ENCODE data around the gene PAN3. TPM values are rescaled to one million over a fixed set of nuclear protein-coding genes. Genes with fewer than 3 reads are reported as not detected.

The PAN3 gene
- polyA plus RNA-seq, 1 experiment: 10.7 TPM

DNA sequence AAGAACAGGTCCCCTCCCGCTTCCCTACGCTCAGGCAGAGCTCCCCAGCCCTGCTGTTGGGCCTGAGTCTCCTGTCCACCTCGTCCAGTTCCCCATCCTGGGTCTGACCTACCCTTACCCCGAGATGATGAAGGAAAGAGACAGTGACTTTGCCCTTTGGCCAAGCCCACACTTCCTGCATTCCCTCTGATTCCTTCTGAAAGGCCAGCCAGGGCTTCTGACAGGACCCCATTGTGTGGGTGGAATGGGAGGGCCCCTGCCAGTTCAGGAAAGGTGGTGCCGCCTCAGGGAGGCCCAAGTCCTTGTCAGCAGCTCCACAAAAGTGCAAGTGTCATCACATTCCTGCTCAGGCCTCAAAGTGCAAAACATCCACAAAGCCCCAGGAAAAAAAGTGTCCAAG is 177.8 kb downstream of the PAN3 start:
- TF ChIP-seq, protein P1, sequence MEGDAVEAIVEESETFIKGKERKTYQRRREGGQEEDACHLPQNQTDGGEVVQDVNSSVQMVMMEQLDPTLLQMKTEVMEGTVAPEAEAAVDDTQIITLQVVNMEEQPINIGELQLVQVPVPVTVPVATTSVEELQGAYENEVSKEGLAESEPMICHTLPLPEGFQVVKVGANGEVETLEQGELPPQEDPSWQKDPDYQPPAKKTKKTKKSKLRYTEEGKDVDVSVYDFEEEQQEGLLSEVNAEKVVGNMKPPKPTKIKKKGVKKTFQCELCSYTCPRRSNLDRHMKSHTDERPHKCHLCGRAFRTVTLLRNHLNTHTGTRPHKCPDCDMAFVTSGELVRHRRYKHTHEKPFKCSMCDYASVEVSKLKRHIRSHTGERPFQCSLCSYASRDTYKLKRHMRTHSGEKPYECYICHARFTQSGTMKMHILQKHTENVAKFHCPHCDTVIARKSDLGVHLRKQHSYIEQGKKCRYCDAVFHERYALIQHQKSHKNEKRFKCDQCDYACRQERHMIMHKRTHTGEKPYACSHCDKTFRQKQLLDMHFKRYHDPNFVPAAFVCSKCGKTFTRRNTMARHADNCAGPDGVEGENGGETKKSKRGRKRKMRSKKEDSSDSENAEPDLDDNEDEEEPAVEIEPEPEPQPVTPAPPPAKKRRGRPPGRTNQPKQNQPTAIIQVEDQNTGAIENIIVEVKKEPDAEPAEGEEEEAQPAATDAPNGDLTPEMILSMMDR (IDR thresholded peaks at IDR 0.05; ENCODE audit: insufficient read depth, low read depth, low read length): no peak
- Histone ChIP-seq H3K27me3 (ENCODE audit: control insufficient read depth, insufficient read depth, low read length) (no peaks in the 10 kb centered on the region), H3K4me3 (ENCODE audit: low read depth, low read length) (no peak overlapping the region), H3K36me3 (ENCODE audit: control insufficient read depth, insufficient read depth, low read length) (peaks cover 3% of the 10 kb centered on the region)
- ChIA-PET CTCF (interaction anchor here (0.7 to 1.7 kb wide), 2 partner anchors 10 to 340 kb away, joined by 3 to 4 read pairs; no protein-coding TSS in a partner anchor), POLR2A (no interaction called here)
- DNase-seq (ENCODE audit: low read depth): no peak

DNA sequence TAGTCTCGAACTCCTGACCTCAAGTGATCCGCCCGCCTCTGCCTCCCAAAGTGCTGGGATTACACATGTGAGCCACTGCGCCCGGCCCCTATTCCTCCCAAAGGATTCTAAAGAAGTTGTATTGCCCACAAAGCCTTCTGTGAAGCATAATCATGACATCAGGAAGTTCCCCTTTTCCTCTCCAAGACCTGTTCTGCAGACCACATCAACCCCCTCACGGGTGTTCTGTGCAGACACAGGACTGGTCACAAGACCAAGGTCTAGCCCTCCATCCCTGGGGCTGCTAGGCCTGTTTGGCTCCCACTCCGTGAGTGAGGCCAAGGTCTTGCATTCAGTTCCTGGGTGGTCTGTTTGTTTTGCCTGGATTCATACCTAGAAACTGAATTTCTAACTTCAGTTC is 178.5 kb downstream of the PAN3 start:
- peaks cover 3% of the 10 kb centered on the region for H3K36me3 ChIP-seq (ENCODE audit: control insufficient read depth, insufficient read depth, low read length)
- ChIA-PET CTCF (interaction anchor here (1.7 kb wide), 1 partner anchor 340 kb away, joined by 4 read pairs; no protein-coding TSS in a partner anchor), POLR2A (no interaction called here)
- no peak for DNase-seq (ENCODE audit: low read depth)
- TF ChIP-seq, protein P1 (IDR thresholded peaks at IDR 0.05; ENCODE audit: insufficient read depth, low read depth, low read length): no peak
- H3K27me3 ChIP-seq (ENCODE audit: control insufficient read depth, insufficient read depth, low read length): no peaks in the 10 kb centered on the region
- no peak overlapping the region for H3K4me3 ChIP-seq (ENCODE audit: low read depth, low read length)

DNA sequence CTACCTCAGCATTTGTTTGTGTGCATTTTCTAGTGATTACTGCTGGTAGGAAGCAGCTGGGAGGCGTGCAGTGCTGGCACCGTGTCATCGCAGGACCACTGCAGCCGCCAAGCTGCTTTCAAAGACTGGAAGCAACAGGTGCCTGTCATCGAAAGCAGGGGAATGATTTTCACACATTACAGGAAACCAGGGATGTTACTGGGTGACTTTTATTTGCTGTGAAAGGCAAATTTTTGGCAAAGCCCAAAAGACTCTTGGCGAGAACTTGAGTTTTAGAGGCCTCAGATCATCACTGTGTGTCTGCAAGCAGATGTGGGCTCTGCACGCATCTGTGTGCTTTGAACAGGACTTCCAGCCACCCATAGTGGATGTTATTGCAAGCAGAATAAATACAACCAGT is 180.2 kb downstream of the PAN3 start:
- no peak for DNase-seq (ENCODE audit: low read depth)
- TF ChIP-seq, protein P1 (IDR thresholded peaks at IDR 0.05; ENCODE audit: insufficient read depth, low read depth, low read length): no peak
- Histone ChIP-seq H3K27me3 (ENCODE audit: control insufficient read depth, insufficient read depth, low read length) (no peaks in the 10 kb centered on the region), H3K36me3 (ENCODE audit: control insufficient read depth, insufficient read depth, low read length) (peaks cover 2% of the 10 kb centered on the region; the same call in 1 of the 2 replicates), H3K4me3 (ENCODE audit: low read depth, low read length) (no peak overlapping the region)
- CTCF ChIA-PET: no interaction called here
- POLR2A ChIA-PET: no interaction called here

DNA sequence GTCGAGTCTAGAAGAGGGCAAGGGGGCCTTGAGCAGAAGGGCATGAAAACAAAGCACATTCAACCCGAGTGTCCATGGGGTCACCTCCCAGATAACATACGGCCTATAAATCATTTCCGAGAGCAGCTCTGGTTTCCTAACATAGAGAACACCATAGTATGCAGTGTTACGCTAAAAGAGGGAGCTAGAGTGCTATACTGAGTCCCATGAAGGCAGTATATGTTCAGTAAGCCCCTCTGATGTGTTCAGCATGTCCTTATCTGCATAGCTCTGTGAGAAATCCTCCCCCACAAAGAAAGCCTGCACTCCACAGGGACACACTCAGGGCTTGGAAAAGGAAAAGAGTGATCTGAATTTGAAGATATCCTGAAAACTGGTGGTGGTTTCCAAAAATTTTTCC is 181.2 kb downstream of the PAN3 start:
- no peaks in the 10 kb centered on the region for H3K27me3 ChIP-seq (ENCODE audit: control insufficient read depth, insufficient read depth, low read length)
- ChIA-PET CTCF (no interaction called here), POLR2A (no interaction called here)
- TF ChIP-seq, protein P1 (IDR thresholded peaks at IDR 0.05; ENCODE audit: insufficient read depth, low read depth, low read length): no peak
- H3K36me3 ChIP-seq (ENCODE audit: control insufficient read depth, insufficient read depth, low read length): peaks cover 2% of the 10 kb centered on the region; the same call in 1 of the 2 replicates
- H3K4me3 ChIP-seq (ENCODE audit: low read depth, low read length): no peak overlapping the region
- no peak for DNase-seq (ENCODE audit: low read depth)

DNA sequence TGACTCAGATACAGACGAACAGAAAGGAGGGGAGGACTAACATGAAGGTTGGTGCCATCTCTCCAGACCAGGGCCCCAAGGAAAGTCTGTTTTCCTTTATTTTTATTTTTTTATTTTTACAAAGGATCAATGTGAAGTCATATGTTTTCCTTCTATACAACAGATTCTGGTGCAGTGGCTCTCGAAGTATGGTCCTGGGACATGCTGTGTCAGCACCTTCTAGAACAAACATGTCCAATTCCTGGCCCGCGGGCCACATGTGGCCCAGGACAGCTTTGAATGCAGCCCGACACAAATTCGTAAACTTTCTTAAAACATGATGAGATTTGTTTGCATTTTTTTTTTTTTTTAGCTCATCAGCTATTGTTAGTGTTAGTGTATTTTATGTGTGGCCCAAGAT is 181.9 kb downstream of the PAN3 start:
- ChIA-PET POLR2A (no interaction called here), CTCF (interaction anchor here (1.0 kb wide), 1 partner anchor 94 kb away, joined by 3 read pairs; no protein-coding TSS in a partner anchor)
- no peaks in the 10 kb centered on the region for H3K27me3 ChIP-seq (ENCODE audit: control insufficient read depth, insufficient read depth, low read length)

More for the DNA sequence above, 181.9 kb downstream of the PAN3 start:
- TF ChIP-seq, protein P1 (IDR thresholded peaks at IDR 0.05; ENCODE audit: insufficient read depth, low read depth, low read length): no peak
- Histone ChIP-seq H3K36me3 (ENCODE audit: control insufficient read depth, insufficient read depth, low read length) (peaks cover 2% of the 10 kb centered on the region; the same call in 1 of the 2 replicates), H3K4me3 (ENCODE audit: low read depth, low read length) (no peak overlapping the region)
- DNase-seq (ENCODE audit: low read depth): no peak
